Smooth muscle cell (in vitro differentiated cells): Measurements from ENCODE around the gene ST3GAL3. TPM values are rescaled to one million over a fixed set of nuclear protein-coding genes. Genes with fewer than 3 reads are reported as not detected.

Experiments
- DNase-seq: peaks from one replicate; lab custom pipeline; 2025; ENCODE audit not compliant: unreplicated experiment; lab: John Stamatoyannopoulos, UW
- H2AFZ ChIP-seq: fragments of 200-600 bp; sonication (generic); 2 replicates; pipeline ENCODE4 v1.6.0; 2016; ENCODE audit warnings: antibody characterized with exemption, low read depth, mild to moderate bottlenecking
- H3F3A ChIP-seq: fragments of 200-600 bp; sonication (generic); 2 replicates; pipeline ENCODE4 v1.6.0; 2017; ENCODE audit warnings: antibody characterized with exemption, low read depth
- H3K27ac ChIP-seq: fragments of 200-600 bp; sonication (generic); 2 replicates; pipeline ENCODE4 v1.5.1; 2016; ENCODE audit warnings: low read depth, mild to moderate bottlenecking
- H3K27me3 ChIP-seq: fragments of 200-600 bp; sonication (generic); 2 replicates; pipeline ENCODE4 v1.6.1; 2016; ENCODE audit warnings: low read depth, mild to moderate bottlenecking
- H3K36me3 ChIP-seq: fragments of 200-600 bp; sonication (generic); 2 replicates; pipeline ENCODE4 v1.5.1; 2016; ENCODE audit warnings: low read depth
- H3K4me1 ChIP-seq: fragments of 200-600 bp; sonication (generic); 2 replicates; pipeline ENCODE4 v1.5.1; 2016; ENCODE audit warnings: low read depth
- H3K4me2 ChIP-seq: fragments of 200-600 bp; sonication (generic); 2 replicates; pipeline ENCODE4 v1.6.0; 2016; ENCODE audit warnings: mild to moderate bottlenecking
- H3K4me3 ChIP-seq: fragments of 200-600 bp; sonication (generic); 2 replicates; pipeline ENCODE4 v1.5.1; 2016; ENCODE audit warnings: mild to moderate bottlenecking
- H3K79me2 ChIP-seq: fragments of 200-600 bp; sonication (generic); 2 replicates; pipeline ENCODE4 v1.6.0; 2016; ENCODE audit warnings: low read depth, mild to moderate bottlenecking
- H3K9ac ChIP-seq: fragments of 200-600 bp; sonication (generic); 2 replicates; pipeline ENCODE4 v1.6.0; 2016; ENCODE audit warnings: low read depth
- H3K9me3 ChIP-seq: fragments of 200-600 bp; sonication (generic); replicated peaks from 2 replicates; pipeline ENCODE4 v1.5.1; 2016; ENCODE audit warnings: low read depth
- H4K20me1 ChIP-seq: fragments of 200-600 bp; sonication (generic); 2 replicates; pipeline ENCODE4 v1.6.0; 2016; ENCODE audit warnings: low read depth
- WGBS: methylation state at CpG from one replicate; pipeline ENCODE4 v1.1.7; 2016; ENCODE audit warnings: low lambda C conversion rate; 5-methylcytosine and 5-hydroxymethylcytosine counted together
- polyA plus RNA-seq: library from polyadenylated mRNA; unstranded; fragments of >200 nt; fragmentation: Nextera tagmentation; extraction: Ambion mirVana; gene quantifications from 2 replicates; pipeline ENCODE4 v1.2.1, GENCODE V29; 2016
- total RNA-seq: library from RNA; depleted of rRNA; stranded (reverse); fragments of >200 nt; gene quantifications from 2 replicates; pipeline ENCODE4 v1.2.3, GENCODE V29; 2014
- TF ChIP-seq, protein P1 (sequence below): fragments of 200-600 bp; sonication (generic); IDR thresholded peaks from 2 replicates; pipeline ENCODE4 v1.5.1; 2017; ENCODE audit warnings: borderline replicate concordance, mild to moderate bottlenecking, antibody characterized with exemption; ENCODE audit not compliant: insufficient read depth, poor library complexity, severe bottlenecking

Gene ST3GAL3
- total and polyA plus RNA-seq, 2 experiments from 2014 or later: 16.0 to 16.6 TPM

DNA sequence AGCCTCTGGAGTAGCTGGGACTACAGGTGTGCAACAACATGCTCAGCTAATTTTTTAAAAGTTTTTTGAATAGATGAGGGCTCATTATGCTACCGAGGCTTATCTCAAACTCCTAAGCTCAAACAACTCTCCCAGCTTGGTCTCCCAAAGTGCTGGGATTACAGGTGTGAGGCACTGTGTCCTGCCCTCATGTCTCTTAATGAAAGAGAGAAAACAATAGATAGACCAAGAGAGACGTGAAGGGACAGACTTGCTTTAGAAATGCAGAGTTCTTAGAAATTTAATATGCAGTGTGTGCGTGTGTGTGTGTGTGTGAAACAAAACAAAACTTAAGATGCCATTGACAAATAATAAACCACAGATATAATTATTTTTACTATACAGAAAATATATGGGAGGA is 105.2 kb downstream of the ST3GAL3 start:
- Histone ChIP-seq H3K4me1 (no peaks in the 10 kb centered on the region), H3K4me3 (no peak overlapping the region), H3K4me2 (no peak overlapping the region), H2AFZ (no peak overlapping the region), H3K79me2 (no peaks in the 10 kb centered on the region), H4K20me1 (no peaks in the 10 kb centered on the region), H3K27ac (no peak overlapping the region), H3F3A (no peaks in the 10 kb centered on the region), H3K27me3 (no peaks in the 10 kb centered on the region), H3K9me3 (no peaks in the 10 kb centered on the region), H3K36me3 (no peaks in the 10 kb centered on the region), H3K9ac (no peak overlapping the region)
- TF ChIP-seq, protein P1, sequence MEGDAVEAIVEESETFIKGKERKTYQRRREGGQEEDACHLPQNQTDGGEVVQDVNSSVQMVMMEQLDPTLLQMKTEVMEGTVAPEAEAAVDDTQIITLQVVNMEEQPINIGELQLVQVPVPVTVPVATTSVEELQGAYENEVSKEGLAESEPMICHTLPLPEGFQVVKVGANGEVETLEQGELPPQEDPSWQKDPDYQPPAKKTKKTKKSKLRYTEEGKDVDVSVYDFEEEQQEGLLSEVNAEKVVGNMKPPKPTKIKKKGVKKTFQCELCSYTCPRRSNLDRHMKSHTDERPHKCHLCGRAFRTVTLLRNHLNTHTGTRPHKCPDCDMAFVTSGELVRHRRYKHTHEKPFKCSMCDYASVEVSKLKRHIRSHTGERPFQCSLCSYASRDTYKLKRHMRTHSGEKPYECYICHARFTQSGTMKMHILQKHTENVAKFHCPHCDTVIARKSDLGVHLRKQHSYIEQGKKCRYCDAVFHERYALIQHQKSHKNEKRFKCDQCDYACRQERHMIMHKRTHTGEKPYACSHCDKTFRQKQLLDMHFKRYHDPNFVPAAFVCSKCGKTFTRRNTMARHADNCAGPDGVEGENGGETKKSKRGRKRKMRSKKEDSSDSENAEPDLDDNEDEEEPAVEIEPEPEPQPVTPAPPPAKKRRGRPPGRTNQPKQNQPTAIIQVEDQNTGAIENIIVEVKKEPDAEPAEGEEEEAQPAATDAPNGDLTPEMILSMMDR: no peak
- DNase-seq: no peak
- 82% methylated on average over 3 of the region's 3 CpGs for WGBS

DNA sequence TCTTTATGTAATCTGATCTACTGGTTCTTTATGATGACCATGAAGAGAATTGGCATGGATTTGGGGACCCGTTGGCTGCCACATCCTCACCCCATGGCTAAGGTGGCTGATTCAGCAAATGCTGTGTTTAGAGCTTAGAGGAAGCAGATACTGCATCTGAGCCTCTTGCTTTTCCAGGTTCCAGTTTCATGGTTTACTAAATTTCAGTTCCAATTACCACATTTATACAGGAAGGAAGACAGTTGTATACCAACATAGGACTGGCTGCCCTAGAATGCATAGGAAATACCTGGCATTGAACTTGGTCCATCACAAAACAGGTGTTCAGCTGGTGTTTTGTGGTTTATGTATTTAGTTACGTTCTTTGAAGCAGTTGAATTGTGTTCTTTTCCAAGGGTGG is 107.1 kb downstream of the ST3GAL3 start:
- DNase-seq: no peak
- Histone ChIP-seq H3F3A (no peaks in the 10 kb centered on the region), H3K4me1 (no peaks in the 10 kb centered on the region), H3K27ac (no peak overlapping the region), H2AFZ (no peak overlapping the region), H3K36me3 (peaks cover 14% of the 10 kb centered on the region), H3K4me3 (no peak overlapping the region), H3K27me3 (no peaks in the 10 kb centered on the region), H4K20me1 (no peaks in the 10 kb centered on the region), H3K9ac (no peak overlapping the region), H3K4me2 (no peak overlapping the region), H3K9me3 (peaks cover 10% of the 10 kb centered on the region), H3K79me2 (no peaks in the 10 kb centered on the region)
- TF ChIP-seq, protein P1: no peak
- 98% methylated on average over 2 of the region's 2 CpGs for WGBS

DNA sequence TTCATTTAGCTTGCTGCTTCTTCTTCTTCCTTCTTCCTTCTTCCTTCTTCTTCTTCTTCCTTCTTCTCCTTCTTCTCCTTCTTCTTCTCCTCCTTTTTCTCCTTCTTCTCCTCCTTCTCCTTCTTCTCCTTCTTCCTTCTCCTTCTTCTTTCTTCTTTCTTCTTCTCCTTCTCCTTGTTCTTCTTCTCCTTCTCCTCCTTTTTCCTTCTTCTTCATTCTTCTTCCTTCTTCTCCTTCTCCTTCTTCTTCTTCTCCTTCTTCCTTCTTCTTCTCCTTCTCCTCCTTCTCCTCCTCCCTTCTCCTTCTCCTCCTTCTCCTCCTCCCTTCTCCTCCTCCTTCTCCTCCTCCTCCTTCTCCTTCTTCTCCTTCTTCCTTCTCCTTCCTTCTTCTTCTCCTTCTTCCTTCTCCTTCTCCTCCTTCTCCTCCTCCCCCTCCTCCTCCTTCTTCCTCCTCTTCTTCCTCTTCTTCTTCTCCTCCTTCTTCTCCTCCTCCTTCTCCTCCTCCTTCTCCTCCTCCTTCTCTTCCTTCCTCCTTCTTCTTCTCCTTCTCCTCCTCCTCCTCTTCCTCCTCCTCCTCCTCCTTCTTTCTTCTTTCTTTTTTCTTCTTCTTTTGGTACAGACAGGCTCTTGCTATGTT is 110.1 kb downstream of the ST3GAL3 start:
- no peaks in the 10 kb centered on the region for H3K27me3 ChIP-seq
- H3K36me3 ChIP-seq: peaks cover 16% of the 10 kb centered on the region
- H3K9ac ChIP-seq: no peak overlapping the region
- no peak overlapping the region for H2AFZ ChIP-seq
- no peak overlapping the region for H3K4me3 ChIP-seq
- no peak for DNase-seq
- H3K4me1 ChIP-seq: no peaks in the 10 kb centered on the region
- peaks cover 3% of the 10 kb centered on the region for H4K20me1 ChIP-seq
- no peaks in the 10 kb centered on the region for H3F3A ChIP-seq
- H3K27ac ChIP-seq: no peak overlapping the region
- peaks cover 10% of the 10 kb centered on the region for H3K9me3 ChIP-seq
- no peaks in the 10 kb centered on the region for H3K79me2 ChIP-seq
- H3K4me2 ChIP-seq: no peak overlapping the region
- TF ChIP-seq, protein P1: no peak

DNA sequence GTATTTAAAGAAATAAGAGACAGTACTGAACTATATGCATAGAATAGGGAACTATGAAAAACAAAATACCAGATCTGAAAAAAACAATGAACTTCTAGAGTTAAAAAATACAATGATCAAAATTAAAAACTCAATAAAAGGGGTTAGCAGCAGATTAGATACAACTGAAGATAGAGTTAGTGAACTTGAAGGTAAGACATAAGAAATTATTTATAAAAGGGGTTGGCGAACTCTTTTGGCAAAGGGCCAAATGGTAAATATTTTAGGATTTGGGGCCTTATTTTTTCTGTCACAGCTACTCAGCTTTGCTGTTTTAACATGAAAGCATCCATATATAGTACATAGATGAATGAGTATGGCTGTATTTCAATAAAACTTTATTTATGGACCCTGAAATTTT is 111.4 kb downstream of the ST3GAL3 start:
- H3K4me1 ChIP-seq: no peaks in the 10 kb centered on the region
- H4K20me1 ChIP-seq: peaks cover 4% of the 10 kb centered on the region
- H3F3A ChIP-seq: no peaks in the 10 kb centered on the region
- no peak overlapping the region for H2AFZ ChIP-seq
- no peak overlapping the region for H3K9ac ChIP-seq
- DNase-seq: no peak
- TF ChIP-seq, protein P1: no peak
- no peak overlapping the region for H3K27ac ChIP-seq
- 100% methylated on average over 1 of the region's 1 CpG for WGBS
- no peaks in the 10 kb centered on the region for H3K79me2 ChIP-seq
- no peak overlapping the region for H3K4me2 ChIP-seq
- no peaks in the 10 kb centered on the region for H3K27me3 ChIP-seq
- H3K9me3 ChIP-seq: peaks cover 10% of the 10 kb centered on the region
- H3K4me3 ChIP-seq: no peak overlapping the region
- H3K36me3 ChIP-seq: peaks cover 16% of the 10 kb centered on the region
